Measurements from ENCODE around the gene BNC2.

DNA sequence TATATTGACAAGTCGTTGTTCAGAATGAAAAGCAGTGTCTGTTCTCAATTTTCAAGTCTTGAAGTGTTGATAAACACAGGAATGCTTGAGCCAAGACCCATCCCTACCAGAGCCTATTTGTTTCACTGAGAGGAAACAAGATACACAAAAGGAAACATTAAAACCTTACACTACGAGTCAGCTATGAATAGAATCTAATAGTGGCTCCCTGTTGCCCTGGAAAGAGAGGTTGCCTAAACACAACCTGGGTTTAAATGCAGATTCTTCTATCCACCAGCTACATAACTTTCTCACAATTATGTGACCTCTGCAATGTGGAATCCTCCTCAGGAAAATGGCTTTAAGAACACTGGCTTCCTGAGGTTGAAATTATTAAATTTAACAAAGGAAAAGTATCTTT is 29.1 kb upstream of the BNC2 start:
- TF ChIP-seq, protein P1, sequence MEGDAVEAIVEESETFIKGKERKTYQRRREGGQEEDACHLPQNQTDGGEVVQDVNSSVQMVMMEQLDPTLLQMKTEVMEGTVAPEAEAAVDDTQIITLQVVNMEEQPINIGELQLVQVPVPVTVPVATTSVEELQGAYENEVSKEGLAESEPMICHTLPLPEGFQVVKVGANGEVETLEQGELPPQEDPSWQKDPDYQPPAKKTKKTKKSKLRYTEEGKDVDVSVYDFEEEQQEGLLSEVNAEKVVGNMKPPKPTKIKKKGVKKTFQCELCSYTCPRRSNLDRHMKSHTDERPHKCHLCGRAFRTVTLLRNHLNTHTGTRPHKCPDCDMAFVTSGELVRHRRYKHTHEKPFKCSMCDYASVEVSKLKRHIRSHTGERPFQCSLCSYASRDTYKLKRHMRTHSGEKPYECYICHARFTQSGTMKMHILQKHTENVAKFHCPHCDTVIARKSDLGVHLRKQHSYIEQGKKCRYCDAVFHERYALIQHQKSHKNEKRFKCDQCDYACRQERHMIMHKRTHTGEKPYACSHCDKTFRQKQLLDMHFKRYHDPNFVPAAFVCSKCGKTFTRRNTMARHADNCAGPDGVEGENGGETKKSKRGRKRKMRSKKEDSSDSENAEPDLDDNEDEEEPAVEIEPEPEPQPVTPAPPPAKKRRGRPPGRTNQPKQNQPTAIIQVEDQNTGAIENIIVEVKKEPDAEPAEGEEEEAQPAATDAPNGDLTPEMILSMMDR (IDR thresholded peaks at IDR 0.05; ENCODE audit: low read length): no peak
- TF ChIP-seq EZH2 (IDR thresholded peaks at IDR 0.05; ENCODE audit: borderline replicate concordance, low read length): no peak
